NOMO-1 treated with dmso at 0.1 percent for 144 hours (cell line): ENCODE data around the gene CASK.

Experiments
- DNase-seq: peaks from one replicate; lab custom pipeline; 2025; ENCODE audit not compliant: unreplicated experiment; lab: John Stamatoyannopoulos, UW

Gene CASK

GRCh38 chrX:41475591-41476241, 447.6 kb downstream of the CASK start:
- DNase-seq = no peak

GRCh38 chrX:41475191-41475590, 448.2 kb downstream of the CASK start:
- DNase-seq = no peak

- DNase-seq = no peak
Observed at GRCh38 chrX:41474726-41475100, 448.6 kb downstream of the CASK start.

- no peak for DNase-seq
Observed at GRCh38 chrX:41473936-41474725, 449.2 kb downstream of the CASK start.

GRCh38 chrX:41472231-41472815, 451.0 kb downstream of the CASK start:
- DNase-seq = no peak

GRCh38 chrX:41471786-41472185, 451.6 kb downstream of the CASK start:
- no peak for DNase-seq

- no peak for DNase-seq
Observed at GRCh38 chrX:41470706-41471105, 452.6 kb downstream of the CASK start.

GRCh38 chrX:41468647-41469323, 454.6 kb downstream of the CASK start:
- DNase-seq = no peak
